Gastroesophageal sphincter (tissue), 4 donors: ENCODE data around the gene IDH3A. TPM values are rescaled to one million over a fixed set of nuclear protein-coding genes. Genes with fewer than 3 reads are reported as not detected.

ENCODE experiments used
- ATAC-seq: fragments of 150-250 bp; one replicate; pipeline ENCODE4 v1.9.1; 2016; ENCODE audit warnings: mild to moderate bottlenecking, moderate library complexity
- H3K27ac ChIP-seq, 4 donors: fragments of 200-600 bp; sonication (generic) in 3 of 4; 1 replicate in 3 of 4; 2 replicates in 1 of 4; pipeline ENCODE4 v1.5.1; 2016 to 2019
- H3K27me3 ChIP-seq: fragments of 200-600 bp; sonication (generic); one replicate; pipeline ENCODE4 v1.5.1; 2019
- H3K36me3 ChIP-seq, 2 donors: fragments of 200-600 bp; sonication (generic); one replicate each; pipeline ENCODE4 v1.5.1; 2019; ENCODE audit warnings: control low read depth in 1 of 2
- H3K4me1 ChIP-seq, 3 donors: fragments of 200-600 bp; sonication (generic); 1 replicate in 2 of 3; 2 replicates in 1 of 3; pipeline ENCODE4 v1.5.1; 2016 to 2019; ENCODE audit warnings: control low read depth in 2 of 3
- H3K4me3 ChIP-seq, 2 donors: fragments of 200-600 bp; sonication (generic); one replicate each; pipeline ENCODE4 v1.5.1; 2019; ENCODE audit warnings: mild to moderate bottlenecking in 1 of 2, moderate library complexity in 1 of 2
- H3K9me3 ChIP-seq, 3 donors: fragments of 200-600 bp; sonication (generic); one replicate each; pipeline ENCODE4 v1.5.1; 2017 to 2019; ENCODE audit warnings: control low read depth in 2 of 3
- CTCF ChIP-seq, 4 experiments: fragments of 200-600 bp in 2 of 4; fragments of 450-650 bp in 2 of 4; sonication (generic) in 1 of 4; IDR thresholded peaks; one replicate each; pipeline ENCODE4 v1.5.1; 2017 to 2019; ENCODE audit warnings: antibody characterized with exemption in 4 of 4, mild to moderate bottlenecking in 2 of 4, moderate library complexity in 2 of 4
- EP300 ChIP-seq: sonication (generic); formaldehyde crosslinking; IDR thresholded peaks from one replicate; pipeline ENCODE4 v1.6.1; 2017; ENCODE audit warnings: antibody characterized with exemption, mild to moderate bottlenecking
- POLR2A ChIP-seq, 2 donors: fragments of 450-650 bp; IDR thresholded peaks; one replicate each; pipeline ENCODE4 v1.6.1; 2017; ENCODE audit warnings: antibody characterized with exemption in 2 of 2, mild to moderate bottlenecking in 2 of 2, moderate library complexity in 1 of 2
- POLR2AphosphoS5 ChIP-seq: sonication (generic); formaldehyde crosslinking; IDR thresholded peaks from one replicate; pipeline ENCODE4 v1.6.1; 2017; ENCODE audit warnings: antibody characterized with exemption
- WGBS, 2 donors: methylation state at CpG; one replicate each; pipeline ENCODE4 v1.1.5; 2018; ENCODE audit warnings: low coverage in 1 of 2; 5-methylcytosine and 5-hydroxymethylcytosine counted together
- total RNA-seq, 4 donors: library from RNA; depleted of rRNA; stranded (reverse); fragments of >200 nt; gene quantifications; one replicate each; pipeline ENCODE4 v1.1.0, GENCODE V29; 2016

The IDH3A gene
- total RNA-seq, 4 donors from 2014 or later, result 81.1 to 129 (median 97.0) TPM

GRCh38 chr15:78193731-78194567, 44.8 kb downstream of the IDH3A start:
- Histone ChIP-seq H3K27ac (no peak overlapping the region), H3K9me3 (no peaks in the 10 kb centered on the region), H3K27me3 (no peaks in the 10 kb centered on the region), H3K36me3 (no peaks in the 10 kb centered on the region), H3K4me3 (no peak overlapping the region), H3K4me1 (no peaks in the 10 kb centered on the region)
- TF ChIP-seq CTCF (IDR thresholded peaks at IDR 0.05) (no peak), EP300 (no peak), POLR2AphosphoS5 (no peak), POLR2A (IDR thresholded peaks at IDR 0.05) (no peak)
- WGBS, 2 donors, result 100% methylated on average over 1 of the region's 15 CpGs; no CpG with 5 or more reads in 1 of the 2 donors
- ATAC-seq, result no peak

- WGBS, 2 donors, result no CpG with 5 or more reads among the region's 15 CpGs
- Histone ChIP-seq H3K4me3 (no peak overlapping the region), H3K9me3 (no peaks in the 10 kb centered on the region), H3K27ac (no peak overlapping the region), H3K27me3 (no peaks in the 10 kb centered on the region), H3K36me3 (no peaks in the 10 kb centered on the region), H3K4me1 (no peaks in the 10 kb centered on the region)
- ATAC-seq, result no peak
- TF ChIP-seq POLR2A (IDR thresholded peaks at IDR 0.05) (no peak), POLR2AphosphoS5 (no peak), EP300 (no peak), CTCF (IDR thresholded peaks at IDR 0.05) (no peak)
Measured at GRCh38 chr15:78194568-78194925, 45.4 kb downstream of the IDH3A start.

GRCh38 chr15:78195735-78196201, 46.6 kb downstream of the IDH3A start:
- H3K4me1 ChIP-seq, result no peaks in the 10 kb centered on the region
- ATAC-seq, result peak; percentile 41
- H3K27me3 ChIP-seq, result no peaks in the 10 kb centered on the region
- TF ChIP-seq CTCF (IDR thresholded peaks at IDR 0.05) (peak in 3 of 4 experiments; percentile 50 to 67 (median 54)), POLR2A (IDR thresholded peaks at IDR 0.05) (no peak)
- 6 to 66% methylated on average over 2 to 4 of the region's 7 CpGs for WGBS, 2 donors
- no peak overlapping the region for H3K27ac ChIP-seq
- no peak overlapping the region for H3K4me3 ChIP-seq
- H3K36me3 ChIP-seq, result no peaks in the 10 kb centered on the region
- no peaks in the 10 kb centered on the region for H3K9me3 ChIP-seq

GRCh38 chr15:78197632-78198031, 48.5 kb downstream of the IDH3A start:
- no peak for ATAC-seq
- H3K27me3 ChIP-seq, result no peaks in the 10 kb centered on the region
- H3K4me1 ChIP-seq, result no peaks in the 10 kb centered on the region
- no peaks in the 10 kb centered on the region for H3K9me3 ChIP-seq
- TF ChIP-seq CTCF (IDR thresholded peaks at IDR 0.05), result no peak
- no peak for TF ChIP-seq EP300
- no peak for TF ChIP-seq POLR2A (IDR thresholded peaks at IDR 0.05)
- no peaks in the 10 kb centered on the region for H3K36me3 ChIP-seq
- 69 to 80% methylated on average over 5 to 7 of the region's 7 CpGs for WGBS, 2 donors
- no peak overlapping the region for H3K4me3 ChIP-seq
- H3K27ac ChIP-seq, result no peak overlapping the region

GRCh38 chr15:78200276-78200930, 51.2 kb downstream of the IDH3A start:
- no peaks in the 10 kb centered on the region for H3K36me3 ChIP-seq
- no peaks in the 10 kb centered on the region for H3K27me3 ChIP-seq
- 88% methylated on average over 6 of the region's 10 CpGs; no CpG with 5 or more reads in 1 of the 2 donors for WGBS, 2 donors
- H3K27ac ChIP-seq, result no peak overlapping the region
- H3K4me3 ChIP-seq, result no peak overlapping the region
- TF ChIP-seq POLR2AphosphoS5, result no peak
- no peak for TF ChIP-seq CTCF (IDR thresholded peaks at IDR 0.05)
- TF ChIP-seq EP300, result no peak
- TF ChIP-seq POLR2A (IDR thresholded peaks at IDR 0.05), result no peak
- no peak for ATAC-seq
- H3K9me3 ChIP-seq, result no peaks in the 10 kb centered on the region
- peaks cover 0 to 17% (median 6%) of the 10 kb centered on the region in 3 donors for H3K4me1 ChIP-seq
